ENCODE data around the gene TMEM95. TPM values are rescaled to one million over a fixed set of nuclear protein-coding genes. Genes with fewer than 3 reads are reported as not detected.
"Not testable (repeated sequence)": the region's sequence is repeated elsewhere in the genome, so short reads cannot be mapped to it uniquely, and the experiment has no call there.

Gene TMEM95
- total RNA-seq, 1 experiment from 2014 or later = not detected

- DNase-seq (ENCODE audit: low read depth) = no peak
Observed at GRCh38 chr17:7346761-7347614, 8.0 kb upstream of the TMEM95 start.

DNA sequence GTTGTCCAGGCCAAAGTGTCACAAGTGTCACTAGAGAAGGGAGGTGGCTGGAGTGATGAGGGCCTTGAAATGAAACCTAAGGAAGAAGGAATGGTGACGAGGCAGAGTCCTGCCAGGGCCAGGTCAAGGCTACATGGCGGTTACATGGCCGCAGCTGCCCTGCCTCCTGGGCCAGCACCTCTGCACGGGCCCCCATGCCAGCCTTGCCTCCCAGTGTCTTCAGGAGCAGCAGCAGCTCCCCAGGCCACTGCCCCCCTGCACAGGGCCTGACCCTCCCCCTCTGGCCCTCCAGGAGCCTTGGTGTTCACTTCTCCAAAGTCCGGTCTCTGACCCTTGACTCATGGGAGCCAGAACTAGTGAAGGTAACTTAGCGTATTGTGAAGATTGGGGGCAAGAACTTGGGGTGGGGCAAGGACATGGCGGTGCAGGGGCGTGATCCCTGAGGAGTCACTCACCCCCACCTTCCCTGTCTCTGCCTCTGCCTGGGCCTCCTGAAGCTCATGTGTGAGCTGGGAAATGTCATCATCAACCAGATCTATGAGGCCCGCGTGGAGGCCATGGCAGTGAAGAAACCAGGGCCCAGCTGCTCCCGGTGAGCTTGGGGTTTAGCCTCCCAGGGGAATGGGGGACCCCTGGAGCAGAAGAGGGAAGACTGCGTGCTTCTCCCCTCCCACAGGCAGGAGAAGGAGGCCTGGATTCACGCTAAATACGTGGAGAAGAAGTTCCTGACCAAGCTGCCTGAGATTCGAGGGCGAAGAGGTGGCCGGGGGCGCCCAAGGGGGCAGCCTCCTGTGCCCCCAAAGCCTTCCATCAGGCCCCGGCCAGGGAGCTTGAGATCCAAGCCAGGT lies 7.1 kb upstream of the TMEM95 start:
- no peak for DNase-seq (ENCODE audit: low read depth)

- DNase-seq (ENCODE audit: low read depth) = no peak
Observed at GRCh38 chr17:7348478-7349242, 6.3 kb upstream of the TMEM95 start.

DNA sequence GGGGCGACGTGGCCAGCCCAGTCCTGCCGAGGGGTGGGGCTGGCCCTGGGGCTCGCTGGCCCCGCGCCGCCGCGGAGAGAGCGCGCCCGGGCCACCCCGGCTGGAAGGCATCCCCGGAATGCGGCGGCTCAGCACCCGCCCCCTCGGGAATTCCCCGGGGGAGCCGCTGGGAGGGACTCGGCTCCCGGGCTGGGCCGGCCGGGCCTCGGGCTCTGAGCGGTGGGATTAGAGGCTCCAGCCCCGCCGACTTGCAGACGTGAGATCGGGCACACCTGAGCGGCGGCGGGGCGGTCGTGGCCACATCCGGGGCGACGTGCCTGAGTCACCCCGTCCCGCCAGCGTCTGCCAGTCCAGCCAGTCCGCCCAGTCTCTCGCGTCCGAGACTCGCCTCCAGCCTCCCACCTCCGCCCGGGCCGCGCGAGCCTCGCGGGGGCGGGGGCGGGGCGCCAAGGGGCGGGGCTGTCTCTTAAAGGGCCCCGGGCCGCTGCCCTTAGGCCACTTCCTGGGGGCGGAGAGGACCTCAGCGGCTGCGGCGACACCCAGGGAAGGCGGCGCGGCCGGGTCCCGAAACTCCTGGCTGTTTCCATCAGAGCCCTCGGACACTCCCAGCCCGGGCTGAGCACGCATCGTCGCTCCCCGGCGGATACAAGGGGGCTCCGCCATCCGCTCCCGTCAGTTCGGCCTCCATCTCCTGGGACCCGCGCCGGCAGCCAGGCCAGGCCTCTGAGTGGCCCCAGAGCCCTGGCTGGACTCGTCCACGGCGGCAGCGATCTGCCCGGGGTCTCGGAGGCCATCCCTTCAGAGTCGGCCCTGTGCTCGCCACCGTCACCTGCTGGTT lies 3.1 kb upstream of the TMEM95 start, which contains the start of gene KCTD11:
Gene KCTD11 (plus strand): TSS at position 498 of the 838 bp plus-strand sequence.
- DNase-seq (ENCODE audit: low read depth) = peak; percentile 88

DNA sequence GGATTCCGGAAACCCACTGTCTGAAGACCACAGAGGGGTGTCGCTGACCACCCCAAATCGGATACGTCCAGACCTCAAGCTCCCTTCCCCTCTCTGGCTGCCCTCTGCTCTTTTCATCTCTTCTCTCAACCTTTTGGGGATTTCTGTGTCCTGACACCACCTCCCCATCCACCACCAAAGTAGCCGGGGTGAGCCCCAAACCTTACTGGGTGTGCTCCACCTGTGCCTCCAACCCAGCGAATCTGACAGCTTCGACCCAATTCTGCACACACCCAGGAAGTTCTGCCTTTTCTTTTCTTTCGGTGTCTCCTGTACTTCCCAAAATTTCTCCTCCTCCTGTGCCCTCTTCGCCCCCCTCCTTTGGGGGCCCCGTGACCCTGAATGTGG lies 2.5 kb upstream of the TMEM95 start:
- no peak for DNase-seq (ENCODE audit: low read depth)

DNA sequence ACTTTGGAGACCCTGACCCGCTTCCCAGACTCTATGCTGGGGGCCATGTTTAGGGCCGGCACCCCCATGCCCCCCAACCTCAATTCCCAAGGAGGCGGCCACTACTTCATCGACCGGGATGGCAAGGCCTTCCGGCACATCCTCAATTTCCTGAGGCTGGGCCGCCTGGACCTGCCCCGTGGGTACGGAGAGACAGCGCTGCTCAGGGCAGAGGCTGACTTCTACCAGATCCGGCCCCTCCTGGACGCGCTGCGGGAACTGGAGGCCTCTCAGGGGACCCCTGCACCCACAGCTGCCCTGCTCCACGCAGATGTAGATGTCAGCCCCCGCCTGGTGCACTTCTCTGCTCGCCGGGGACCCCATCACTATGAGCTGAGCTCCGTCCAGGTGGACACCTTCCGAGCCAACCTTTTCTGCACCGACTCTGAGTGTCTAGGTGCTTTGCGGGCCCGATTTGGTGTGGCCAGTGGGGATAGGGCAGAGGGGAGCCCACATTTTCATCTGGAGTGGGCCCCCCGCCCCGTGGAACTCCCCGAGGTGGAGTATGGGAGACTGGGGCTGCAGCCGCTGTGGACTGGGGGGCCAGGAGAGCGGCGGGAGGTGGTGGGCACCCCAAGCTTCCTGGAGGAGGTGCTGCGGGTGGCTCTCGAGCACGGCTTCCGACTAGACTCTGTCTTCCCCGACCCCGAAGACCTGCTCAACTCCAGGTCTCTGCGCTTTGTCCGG lies 1.9 kb upstream of the TMEM95 start:
- DNase-seq (ENCODE audit: low read depth) = no peak

GRCh38 chr17:7354262-7354843 lies 603 bp upstream of the TMEM95 start:
- peak; percentile 35 for DNase-seq (ENCODE audit: low read depth)

DNA sequence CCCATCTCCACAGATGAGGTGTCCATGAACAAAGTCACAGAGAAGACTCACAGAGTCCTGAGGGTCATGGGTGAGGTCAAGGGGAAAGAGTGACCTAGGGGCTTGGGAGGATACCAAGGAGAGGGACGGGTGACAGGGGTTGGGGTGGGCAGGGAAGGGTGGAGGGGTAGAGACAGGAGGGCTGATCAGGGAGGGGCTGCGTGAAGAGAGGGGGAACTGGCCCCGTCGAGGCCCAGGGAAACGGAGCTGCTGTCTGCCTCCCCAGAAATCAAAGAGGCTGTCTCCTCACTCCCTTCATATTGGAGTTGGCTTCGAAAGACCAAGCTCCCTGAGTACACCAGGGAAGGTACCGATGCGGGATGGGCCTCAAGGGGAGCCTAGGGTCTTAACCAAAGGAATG lies 617 bp downstream of the TMEM95 start:
- DNase-seq (ENCODE audit: low read depth) = no peak

DNA sequence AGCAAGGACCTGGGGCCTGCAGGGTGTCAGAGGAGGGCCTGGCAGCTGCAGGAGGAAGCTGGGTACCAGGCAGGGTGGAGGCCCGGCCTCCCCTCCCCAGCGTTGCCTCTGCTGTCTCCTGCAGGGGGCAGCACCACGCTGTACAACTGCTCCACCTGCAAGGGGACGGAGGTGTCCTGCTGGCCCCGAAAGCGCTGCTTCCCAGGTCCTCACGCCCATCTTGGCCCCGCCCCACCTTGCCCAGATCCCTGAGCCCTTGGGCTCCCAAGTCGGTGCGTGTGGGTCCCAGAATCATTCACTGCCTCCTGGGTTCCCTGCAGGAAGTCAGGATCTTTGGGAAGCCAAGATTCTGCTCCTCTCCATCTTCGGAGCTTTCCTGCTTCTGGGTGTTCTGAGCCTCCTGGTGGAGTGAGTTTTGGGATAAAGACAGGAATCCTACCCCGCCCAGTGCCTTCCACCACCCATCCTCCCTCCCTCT lies 1.2 kb downstream of the TMEM95 start:
- peak; percentile 51 for DNase-seq (ENCODE audit: low read depth)

- no peak for DNase-seq (ENCODE audit: low read depth)
Observed at GRCh38 chr17:7356756-7357155, 1.8 kb downstream of the TMEM95 start.

DNA sequence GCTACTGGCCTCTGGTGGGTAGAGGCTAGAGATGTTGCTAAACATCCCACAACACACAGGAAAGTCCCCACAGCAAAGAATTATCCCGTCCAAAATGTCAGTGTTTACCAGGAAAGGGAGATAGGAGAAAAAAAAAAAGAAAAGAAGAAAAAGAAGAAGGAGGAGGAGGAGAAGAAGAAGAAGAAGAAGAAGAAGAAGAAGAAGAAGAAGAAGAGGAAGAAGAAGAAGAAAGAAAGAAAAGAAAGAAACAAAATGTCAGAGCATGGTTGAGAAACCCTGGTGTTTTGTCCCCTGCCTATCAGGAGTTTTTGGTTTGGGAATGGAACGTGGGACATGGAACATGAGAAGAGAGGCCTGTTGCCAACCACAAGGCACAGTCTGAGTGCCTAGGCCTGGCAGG lies 2.4 kb downstream of the TMEM95 start:
- no peak for DNase-seq (ENCODE audit: low read depth)

DNA sequence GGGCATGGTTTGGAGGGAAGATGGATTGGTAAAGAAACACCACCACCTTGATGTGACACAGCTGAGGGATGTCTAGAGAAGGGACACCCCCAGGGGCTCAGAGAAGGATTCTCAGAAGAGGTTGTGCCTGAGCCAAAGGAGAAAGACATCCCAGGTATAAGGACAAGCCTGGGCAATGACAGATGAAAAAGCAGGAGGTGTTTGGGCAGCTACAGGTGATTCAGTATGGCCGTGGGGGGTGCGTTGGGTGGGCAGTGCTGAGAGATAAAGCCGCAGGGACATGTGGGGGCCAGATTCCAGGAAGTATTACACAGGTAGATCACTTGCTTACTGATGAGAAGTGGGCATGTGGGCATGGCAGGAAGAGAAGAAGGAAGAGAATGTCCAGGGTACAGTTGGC lies 7.0 kb downstream of the TMEM95 start:
- DNase-seq (ENCODE audit: low read depth) = no peak

DNA sequence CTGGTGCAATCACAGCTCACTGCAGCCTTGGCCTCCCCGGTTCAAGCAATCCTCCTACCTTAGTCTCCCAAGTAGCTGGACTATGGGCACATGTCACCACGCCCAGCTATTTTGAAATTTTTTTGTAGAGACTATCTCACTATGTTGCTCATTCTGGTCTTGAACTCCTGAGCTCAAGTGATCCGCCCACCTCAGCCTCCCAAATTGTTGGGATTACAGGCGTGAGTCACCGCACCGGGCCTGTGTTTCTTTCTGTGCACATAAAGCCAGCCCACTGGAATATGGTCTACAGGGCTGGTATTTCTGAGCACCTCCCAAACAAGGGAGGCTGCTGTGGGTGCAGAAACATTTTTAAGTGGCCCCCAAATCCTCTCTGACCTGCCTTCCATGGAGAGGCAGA lies 8.4 kb downstream of the TMEM95 start:
- no peak for DNase-seq (ENCODE audit: low read depth)

DNA sequence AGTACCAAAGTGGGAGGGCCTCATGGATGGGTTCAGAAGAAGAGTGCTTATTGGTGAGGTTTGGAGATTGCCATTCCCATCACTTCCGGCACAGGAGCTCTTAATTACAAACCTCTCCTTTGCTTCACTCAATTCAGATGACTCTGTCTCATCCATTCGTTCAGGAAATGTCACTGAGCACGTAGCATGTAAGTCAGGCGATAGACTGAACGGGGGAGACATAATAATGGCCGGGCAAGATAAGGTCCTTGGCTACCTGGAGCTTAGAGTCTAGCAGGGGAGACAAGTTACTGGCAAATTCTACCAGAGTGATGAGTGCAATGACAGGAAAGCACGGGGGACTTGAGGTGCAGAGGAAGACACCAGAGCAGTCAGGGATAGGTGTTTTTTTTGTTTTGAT lies 11.0 kb downstream of the TMEM95 start:
- DNase-seq (ENCODE audit: low read depth) = not testable (repeated sequence)

DNA sequence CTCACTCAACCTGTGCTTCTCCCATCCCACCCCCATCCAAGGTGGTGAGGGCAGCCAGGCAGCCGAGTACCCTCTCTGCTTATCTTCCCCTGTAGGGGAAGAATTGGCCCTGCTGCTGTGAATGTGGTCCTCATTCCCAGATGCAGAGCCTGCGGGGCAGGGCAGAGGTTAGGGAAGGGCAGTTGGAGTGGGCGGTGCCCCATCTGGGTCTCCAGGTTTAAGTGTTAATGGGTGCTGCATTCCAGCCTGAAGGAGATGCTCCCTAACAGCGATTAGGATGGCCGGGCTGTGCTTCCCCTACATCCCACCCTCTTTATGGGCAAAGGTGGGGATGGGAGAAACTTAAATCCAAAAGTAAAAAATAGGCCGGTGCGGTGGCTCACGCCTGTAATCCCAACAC lies 12.1 kb downstream of the TMEM95 start:
- no peak for DNase-seq (ENCODE audit: low read depth)

DNA sequence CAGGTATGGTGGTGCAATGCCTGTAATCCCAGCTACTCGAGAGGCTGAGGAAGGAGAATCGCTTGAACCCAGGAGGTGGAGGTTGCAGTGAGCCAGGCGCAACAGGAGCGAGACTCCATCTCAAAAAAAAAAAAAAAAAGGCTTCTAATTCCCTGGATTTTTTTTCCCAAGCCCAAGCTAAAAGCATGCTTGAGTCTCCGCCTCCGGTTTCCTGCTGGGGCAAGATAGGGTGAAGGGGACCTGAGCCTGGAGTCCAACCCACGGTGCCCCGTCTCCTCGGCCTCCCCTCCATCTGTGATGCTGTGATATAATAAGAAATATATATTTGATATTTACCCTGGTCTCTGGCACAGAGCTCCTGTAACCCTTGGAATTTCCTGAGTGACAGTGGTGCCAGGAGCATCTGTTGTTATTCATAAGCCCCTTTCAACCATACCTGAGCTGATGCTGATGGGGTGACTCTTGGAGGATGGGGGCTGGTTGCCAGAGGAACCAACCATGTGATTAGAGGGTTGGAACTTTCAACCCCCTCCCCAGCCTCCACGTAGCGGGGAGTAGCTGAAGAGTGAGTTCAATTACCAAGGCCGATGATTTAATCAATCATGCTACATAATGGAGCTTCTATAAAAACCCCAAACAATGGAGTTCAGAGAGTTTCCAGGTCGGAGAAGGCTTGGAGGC lies 13.1 kb downstream of the TMEM95 start:
- no peak for DNase-seq (ENCODE audit: low read depth)

DNA sequence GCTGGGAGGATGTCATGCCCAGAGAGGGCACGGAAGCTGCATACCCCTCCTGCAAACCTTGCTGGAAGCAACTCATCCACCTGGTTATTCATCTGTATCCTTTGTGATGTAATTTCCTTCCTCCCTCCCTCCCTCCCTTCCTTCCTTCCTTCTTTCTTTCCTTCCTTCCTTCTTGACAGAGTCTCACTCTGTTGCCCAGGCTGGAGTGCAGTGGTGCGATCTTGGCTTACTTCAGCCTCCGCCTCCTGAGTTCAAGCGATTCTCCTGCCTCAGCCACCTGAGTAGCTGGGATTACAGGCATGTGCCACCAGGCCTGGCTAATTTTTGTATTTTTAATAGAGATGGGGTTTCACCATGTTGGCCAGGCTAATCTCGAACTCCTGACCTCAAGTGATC lies 13.6 kb downstream of the TMEM95 start:
- not testable (repeated sequence) for DNase-seq (ENCODE audit: low read depth)

DNA sequence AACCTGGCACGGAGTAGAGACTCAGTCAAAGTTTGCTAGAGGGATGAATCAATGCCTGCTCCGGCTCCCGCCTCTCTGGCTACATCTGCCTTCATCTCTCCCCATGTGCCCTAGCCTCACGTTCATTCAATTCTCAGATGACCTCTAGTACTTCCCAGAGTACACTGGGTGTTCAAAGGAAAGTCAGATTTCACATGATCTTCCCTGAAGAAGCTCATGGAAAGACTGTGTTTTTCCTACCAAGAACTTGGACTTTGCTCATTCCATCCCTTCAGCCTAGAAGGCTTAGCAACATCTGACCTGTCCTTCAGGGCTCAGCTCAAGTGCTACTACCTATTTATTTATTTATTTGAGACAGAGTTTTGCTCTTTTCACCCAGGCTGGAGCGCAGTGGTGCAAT lies 14.9 kb downstream of the TMEM95 start:
- no peak for DNase-seq (ENCODE audit: low read depth)

DNA sequence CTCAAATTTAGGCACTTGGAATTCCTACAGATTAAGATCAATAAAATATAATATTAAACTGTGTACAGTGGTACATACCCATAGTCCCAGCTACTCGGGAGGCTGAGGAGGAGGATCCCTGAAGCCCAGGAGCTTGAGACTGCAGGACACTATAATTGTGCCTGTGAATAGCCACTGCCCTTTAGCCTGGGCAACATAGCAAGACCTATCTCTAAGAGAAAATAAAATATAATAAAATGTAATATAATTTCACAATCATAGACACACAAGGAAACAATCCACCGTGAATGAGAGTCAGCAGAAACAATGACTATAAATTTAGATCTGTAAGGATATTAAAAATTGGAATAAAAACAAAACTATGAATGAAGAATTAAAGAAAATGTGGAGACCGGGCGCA lies 15.9 kb downstream of the TMEM95 start:
- DNase-seq (ENCODE audit: low read depth) = no peak

Measured in LHCN-M2 (cell line).